HL-60 (cell line): Measurements from ENCODE around the gene ATXN7L1.

Experiments
- POLR2AphosphoS5 ChIP-seq: IDR thresholded peaks from 2 replicates; pipeline ENCODE4 v1.6.1; 2012; ENCODE audit warnings: low read depth
- TF ChIP-seq, protein P1 (sequence below): IDR thresholded peaks from one replicate; pipeline ENCODE4 v1.5.1; 2011; ENCODE audit warnings: low read length, control low read depth, inconsistent platforms; ENCODE audit not compliant: insufficient read depth

GRCh38 chr7:105846404-105846803 lies 30.0 kb downstream of the ATXN7L1 start:
- TF ChIP-seq POLR2AphosphoS5: no peak
- TF ChIP-seq, protein P1, sequence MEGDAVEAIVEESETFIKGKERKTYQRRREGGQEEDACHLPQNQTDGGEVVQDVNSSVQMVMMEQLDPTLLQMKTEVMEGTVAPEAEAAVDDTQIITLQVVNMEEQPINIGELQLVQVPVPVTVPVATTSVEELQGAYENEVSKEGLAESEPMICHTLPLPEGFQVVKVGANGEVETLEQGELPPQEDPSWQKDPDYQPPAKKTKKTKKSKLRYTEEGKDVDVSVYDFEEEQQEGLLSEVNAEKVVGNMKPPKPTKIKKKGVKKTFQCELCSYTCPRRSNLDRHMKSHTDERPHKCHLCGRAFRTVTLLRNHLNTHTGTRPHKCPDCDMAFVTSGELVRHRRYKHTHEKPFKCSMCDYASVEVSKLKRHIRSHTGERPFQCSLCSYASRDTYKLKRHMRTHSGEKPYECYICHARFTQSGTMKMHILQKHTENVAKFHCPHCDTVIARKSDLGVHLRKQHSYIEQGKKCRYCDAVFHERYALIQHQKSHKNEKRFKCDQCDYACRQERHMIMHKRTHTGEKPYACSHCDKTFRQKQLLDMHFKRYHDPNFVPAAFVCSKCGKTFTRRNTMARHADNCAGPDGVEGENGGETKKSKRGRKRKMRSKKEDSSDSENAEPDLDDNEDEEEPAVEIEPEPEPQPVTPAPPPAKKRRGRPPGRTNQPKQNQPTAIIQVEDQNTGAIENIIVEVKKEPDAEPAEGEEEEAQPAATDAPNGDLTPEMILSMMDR: no peak
